ENCODE measurements around the gene KLC3. TPM values are rescaled to one million over a fixed set of nuclear protein-coding genes. Genes with fewer than 3 reads are reported as not detected.

The KLC3 gene
- total and polyA plus RNA-seq, 2 of the 8 experiments (the other 6 are each of a cell fraction or from before 2014, with no cell fraction given), result 1.3 to 2.8 TPM

GRCh38 chr19:45322744-45323281, 17.7 kb upstream of the KLC3 start, which contains the start of gene CKM:
Gene CKM (minus strand): TSS chr19:45322875. CDS start chr19:45319713, 3,162 bp downstream.
- peak within 1 kb of the TSS; percentile 93 for H3K18ac ChIP-seq (ENCODE audit: extremely low read depth, low read length)
- CTCF ChIA-PET (ENCODE audit: partially characterized antibody), result interaction anchor here (0.7 to 1.6 kb wide), 2 partner anchors 122 to 179 kb away, joined by 3 to 5 read pairs; no protein-coding TSS in a partner anchor
- H3K27me3 ChIP-seq (replicated peaks in 1 of 4; ENCODE audit: control insufficient read depth in 3 of 4, extremely low read depth in 1 of 4, insufficient read depth in 3 of 4, low read length in 3 of 4), result peaks cover 0 to 14% (median 13%) of the 10 kb centered on the region in 4 experiments; a peak in 5 of 7 replicates
- H4K91ac ChIP-seq (replicated peaks; ENCODE audit: insufficient read length, low read length), result peak within 1 kb of the TSS; percentile 45
- H2BK120ac ChIP-seq (replicated peaks; ENCODE audit: low read depth, low read length), result no peak within 1 kb of the TSS
- peak within 1 kb of the TSS; percentile 13 for H3K4ac ChIP-seq (replicated peaks; ENCODE audit: insufficient read length, low read depth, low read length)
- H3K23ac ChIP-seq (ENCODE audit: insufficient read length), result no peak within 1 kb of the TSS
- DNase-seq (ENCODE audit: low read depth in 1 of 2, low spot score in 2 of 2) (no peak), FAIRE-seq (no peak)
- H3K36me3 ChIP-seq (ENCODE audit: control insufficient read depth in 2 of 4, insufficient read depth in 4 of 4, low read length in 3 of 4), result no peaks in the 10 kb centered on the region
- peak within 1 kb of the TSS; percentile 62 for H4K8ac ChIP-seq (ENCODE audit: extremely low read depth, insufficient read depth, low read length)
- H3K23me2 ChIP-seq (ENCODE audit: low read depth, low read length), result peaks cover 3% of the 10 kb centered on the region; the same call in 1 of the 2 replicates
- H3K4me1 ChIP-seq (replicated peaks in 1 of 4; ENCODE audit: control insufficient read depth in 3 of 4, insufficient read depth in 4 of 4, low read length in 3 of 4), result peaks cover 2 to 18% (median 6%) of the 10 kb centered on the region in 4 experiments; a peak in 6 of 7 replicates
- H3K56ac ChIP-seq (replicated peaks; ENCODE audit: insufficient read length, low read depth, low read length), result no peak within 1 kb of the TSS
- H3K4me3 ChIP-seq (ENCODE audit: extremely low read depth in 1 of 4, insufficient read depth in 2 of 4, low read depth in 3 of 4, low read length in 4 of 4), result peak within 1 kb of the TSS in 3 of 4 experiments; percentile 1 to 52 (median 26); a peak in 5 of 8 replicates
- 0 out of 2 replicates have a peak within 1 kb of the TSS, but pooled peaks have one; percentile 44 for H2BK5ac ChIP-seq (ENCODE audit: low read depth, low read length)
- H2BK15ac ChIP-seq (ENCODE audit: low read length), result peak within 1 kb of the TSS; percentile 88; the same call in 1 of the 2 replicates
- H3K9me3 ChIP-seq (ENCODE audit: insufficient read depth in 2 of 2, low read depth in 1 of 2, low read length in 1 of 2), result no peaks in the 10 kb centered on the region
- POLR2A ChIA-PET (ENCODE audit: partially characterized antibody), result no interaction called here
- peak within 1 kb of the TSS; percentile 42 to 71 for H3K4me2 ChIP-seq (ENCODE audit: insufficient read depth in 1 of 2, low read depth in 2 of 2, low read length in 2 of 2)
- no peaks in the 10 kb centered on the region for H3K79me2 ChIP-seq (ENCODE audit: control insufficient read depth in 1 of 2, insufficient read depth in 2 of 2, low read length in 2 of 2)
- 78% methylated on average over 9 of the region's 15 CpGs; no CpG with 5 or more reads in 1 of the 2 experiments for WGBS, 2 experiments (ENCODE audit: extremely low coverage in 1 of 2, insufficient coverage in 1 of 2, insufficient read length in 1 of 2, insufficient replicate concordance in 2 of 2, low coverage in 1 of 2, low lambda C conversion rate in 2 of 2, missing lambda C conversion rate in 1 of 2)
- H3K27ac ChIP-seq (ENCODE audit: low read depth, low read length), result no peak within 1 kb of the TSS
- peaks cover 0 to 2% of the 10 kb centered on the region in 2 experiments for H4K20me1 ChIP-seq (replicated peaks in 1 of 2; ENCODE audit: control insufficient read depth in 1 of 2, insufficient read depth in 2 of 2, low read length in 2 of 2)
- no peak within 1 kb of the TSS; a peak in 1 of 7 replicates for H3K9ac ChIP-seq (replicated peaks in 1 of 4; ENCODE audit: extremely low read depth in 1 of 4, low read depth in 3 of 4, low read length in 3 of 4)
- no peak within 1 kb of the TSS for H4K5ac ChIP-seq (ENCODE audit: insufficient read length, low read depth, low read length)
- H2BK12ac ChIP-seq (ENCODE audit: low read depth, low read length), result peak within 1 kb of the TSS; percentile 80; the same call in 1 of the 2 replicates
- H3K14ac ChIP-seq (ENCODE audit: insufficient read length), result no peak within 1 kb of the TSS
- no peak within 1 kb of the TSS; the same call in 1 of the 2 replicates for H2BK20ac ChIP-seq (ENCODE audit: low read length)
- H2AFZ ChIP-seq (ENCODE audit: low read length), result peak within 1 kb of the TSS; percentile 74; the same call in 1 of the 2 replicates
- no peak within 1 kb of the TSS for H2AK5ac ChIP-seq (ENCODE audit: low read depth, low read length)
- TF ChIP-seq, protein P1, sequence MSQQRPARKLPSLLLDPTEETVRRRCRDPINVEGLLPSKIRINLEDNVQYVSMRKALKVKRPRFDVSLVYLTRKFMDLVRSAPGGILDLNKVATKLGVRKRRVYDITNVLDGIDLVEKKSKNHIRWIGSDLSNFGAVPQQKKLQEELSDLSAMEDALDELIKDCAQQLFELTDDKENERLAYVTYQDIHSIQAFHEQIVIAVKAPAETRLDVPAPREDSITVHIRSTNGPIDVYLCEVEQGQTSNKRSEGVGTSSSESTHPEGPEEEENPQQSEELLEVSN (IDR thresholded peaks at IDR 0.05), result no peak
- no peak for TF ChIP-seq TAF7 (optimal IDR thresholded peaks at IDR 0.05; ENCODE audit: borderline replicate concordance, low read depth, low read length)
- no peak for TF ChIP-seq TAF1 (IDR thresholded peaks at IDR 0.05; ENCODE audit: low read depth, low read length)
- no peaks in the 10 kb centered on the region for H3K79me1 ChIP-seq (ENCODE audit: low read depth, low read length)

Data from H1 (cell line).